Hepatic stellate cell (primary cell): ENCODE results near the gene GSTT4.
"Not testable (repeated sequence)": the region's sequence is repeated elsewhere in the genome, so short reads cannot be mapped to it uniquely, and the experiment has no call there.

Experiments used
- DNase-seq: peaks from one replicate; pipeline ENCODE4 v3.0.0; 2011; ENCODE audit warnings: low spot score

Gene GSTT4

GRCh38 chr22:23952794-23953405, 52.4 kb downstream of the GSTT4 start:
- not testable (repeated sequence) for DNase-seq

- not testable (repeated sequence) for DNase-seq
Observed at GRCh38 chr22:23951383-23951782, 53.9 kb downstream of the GSTT4 start.

- DNase-seq: not testable (repeated sequence)
Observed at GRCh38 chr22:23949764-23950163, 55.5 kb downstream of the GSTT4 start.
